Bone marrow (tissue), 2 donors: ENCODE results near the gene AUTS2.

ENCODE experiments used
- DNase-seq, 2 donors: peaks; one replicate each; lab custom pipeline; 2025; lab: John Stamatoyannopoulos, UW

The AUTS2 gene

DNA sequence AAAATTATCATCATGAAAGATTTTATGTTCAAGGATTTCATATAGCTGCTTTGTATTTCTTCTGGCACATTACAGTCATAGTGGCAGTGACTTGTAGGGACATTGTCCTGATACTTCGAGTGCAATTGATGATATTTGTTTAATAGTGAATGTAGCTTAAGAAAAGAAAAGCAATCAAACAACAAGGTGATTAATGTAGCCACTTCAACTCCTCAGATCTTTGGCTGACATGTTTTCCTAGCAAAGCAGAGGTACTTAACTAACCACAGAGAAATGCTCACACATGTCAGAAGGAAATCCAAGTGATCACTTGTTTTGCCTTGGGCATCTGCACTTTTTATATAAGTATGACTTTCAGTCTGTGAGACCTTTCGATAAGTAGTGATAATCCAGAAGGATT lies 470.3 kb downstream of the AUTS2 start:
- no peak for DNase-seq

DNA sequence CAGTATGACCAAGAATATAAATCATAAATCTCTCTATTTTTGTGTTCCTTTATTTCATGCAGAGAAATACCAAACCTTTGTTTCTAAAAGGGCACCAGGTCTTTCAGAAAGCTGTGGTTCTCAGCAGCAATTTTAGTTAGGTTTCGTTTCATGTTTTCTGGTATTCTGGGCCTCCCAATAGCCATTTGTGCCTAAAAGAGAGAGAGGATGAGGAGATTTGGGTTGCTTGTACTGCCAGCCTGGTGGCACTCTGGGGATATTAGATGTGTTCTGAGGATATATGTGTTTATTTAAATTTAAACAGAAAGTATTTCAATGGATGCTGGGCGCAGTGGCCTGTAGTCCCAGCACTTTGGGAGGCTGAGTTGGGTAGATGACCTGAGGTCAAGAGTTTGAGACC lies 471.7 kb downstream of the AUTS2 start:
- no peak for DNase-seq

DNA sequence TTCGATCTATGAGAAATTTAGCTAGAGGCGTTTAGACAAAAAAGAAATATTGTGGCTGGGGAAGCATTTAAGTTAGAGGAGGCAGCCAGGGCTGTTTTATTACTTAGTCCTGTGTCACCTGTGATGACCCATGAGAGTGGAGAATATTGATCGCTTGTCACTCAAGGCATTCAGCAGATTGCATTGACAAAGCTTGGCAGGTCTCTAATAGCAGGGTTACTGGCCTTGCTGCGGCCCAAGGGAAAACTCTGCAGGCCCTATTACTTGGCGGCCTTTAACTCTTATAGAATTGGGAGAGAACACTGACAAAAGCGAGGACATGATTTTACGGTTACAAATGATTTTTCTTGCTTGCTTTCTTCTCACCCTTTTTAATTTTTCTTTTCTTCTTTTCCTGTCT lies 473.5 kb downstream of the AUTS2 start:
- DNase-seq, result no peak

DNA sequence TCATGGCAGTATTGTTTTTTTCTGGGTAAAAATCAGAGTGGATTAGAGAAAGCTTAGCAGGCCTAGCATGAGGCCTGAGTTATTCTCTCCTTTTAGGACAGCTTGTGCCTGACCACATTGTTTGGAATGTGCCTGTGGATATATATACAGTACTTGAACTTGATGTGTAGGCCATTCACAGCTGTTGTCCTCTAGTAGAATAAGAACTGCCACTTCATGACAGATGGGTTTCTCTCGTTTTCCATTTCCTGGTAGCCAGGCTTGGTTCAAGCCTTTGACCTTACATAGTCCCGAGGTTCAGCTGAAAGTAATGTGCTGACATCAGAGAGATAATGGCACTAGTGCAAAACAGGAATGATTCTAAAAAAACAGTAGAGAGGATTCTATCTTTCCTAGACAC lies 473.9 kb downstream of the AUTS2 start:
- no peak for DNase-seq

DNA sequence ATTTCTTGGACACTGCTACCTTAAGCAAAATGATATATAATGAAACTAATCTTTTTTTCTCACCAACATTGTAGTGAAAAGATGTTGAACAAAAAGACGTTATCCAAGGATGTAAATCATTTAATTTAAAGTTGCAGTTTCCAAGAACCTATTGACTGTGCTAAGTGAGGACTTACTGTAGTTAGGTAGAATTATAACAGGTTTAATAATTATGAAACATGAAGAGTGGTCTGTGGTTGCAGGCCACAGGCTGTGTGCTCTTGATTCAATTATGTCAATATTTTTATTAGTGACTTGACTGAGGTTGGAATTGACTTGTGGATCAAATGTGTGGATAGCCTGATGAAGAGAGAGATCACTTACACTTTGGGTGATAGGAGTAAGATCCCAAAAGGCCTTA lies 478.1 kb downstream of the AUTS2 start:
- no peak for DNase-seq

DNA sequence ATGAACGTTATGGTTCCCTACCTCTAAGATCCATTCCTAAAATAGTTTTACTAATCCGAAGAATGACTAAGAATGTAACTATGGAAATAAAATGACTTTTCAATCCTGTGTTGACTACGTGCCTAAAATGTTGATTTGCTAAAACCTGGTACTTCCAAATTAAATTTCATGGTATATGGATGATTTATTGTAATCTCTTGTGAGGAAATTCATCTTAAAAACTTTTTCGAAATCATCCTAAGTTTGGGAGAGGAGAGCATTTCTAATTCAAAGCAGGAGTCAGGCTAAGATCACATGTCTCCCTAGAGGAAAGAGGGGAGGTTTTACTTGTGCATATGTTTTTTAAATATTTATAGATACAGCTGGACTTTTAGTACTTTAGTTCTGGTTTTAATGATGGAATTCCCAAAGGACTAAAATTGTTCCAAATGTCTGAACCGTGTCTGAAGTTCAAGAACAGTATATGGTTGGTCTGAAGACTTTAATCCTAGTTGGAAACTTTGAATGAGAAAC lies 483.9 kb downstream of the AUTS2 start:
- no peak for DNase-seq

DNA sequence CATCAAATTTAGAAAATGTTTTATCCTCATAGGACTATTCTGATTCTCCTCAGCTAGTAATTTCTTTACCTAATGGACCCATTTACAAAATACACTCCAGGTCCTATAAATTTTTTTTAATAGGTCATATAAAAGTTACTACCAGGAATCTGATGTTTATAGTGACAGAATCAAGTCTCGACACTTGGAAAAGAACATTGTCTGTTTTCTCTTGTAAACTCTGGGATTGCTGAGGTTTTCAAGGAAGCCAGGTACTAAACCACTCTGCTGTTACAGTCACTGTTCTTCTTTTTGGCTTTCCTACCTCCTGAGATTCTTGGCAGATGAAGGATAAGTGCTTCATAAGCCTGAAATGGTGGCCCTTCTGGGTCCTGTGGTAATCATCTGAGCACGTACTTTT lies 493.1 kb downstream of the AUTS2 start:
- DNase-seq, result no peak

DNA sequence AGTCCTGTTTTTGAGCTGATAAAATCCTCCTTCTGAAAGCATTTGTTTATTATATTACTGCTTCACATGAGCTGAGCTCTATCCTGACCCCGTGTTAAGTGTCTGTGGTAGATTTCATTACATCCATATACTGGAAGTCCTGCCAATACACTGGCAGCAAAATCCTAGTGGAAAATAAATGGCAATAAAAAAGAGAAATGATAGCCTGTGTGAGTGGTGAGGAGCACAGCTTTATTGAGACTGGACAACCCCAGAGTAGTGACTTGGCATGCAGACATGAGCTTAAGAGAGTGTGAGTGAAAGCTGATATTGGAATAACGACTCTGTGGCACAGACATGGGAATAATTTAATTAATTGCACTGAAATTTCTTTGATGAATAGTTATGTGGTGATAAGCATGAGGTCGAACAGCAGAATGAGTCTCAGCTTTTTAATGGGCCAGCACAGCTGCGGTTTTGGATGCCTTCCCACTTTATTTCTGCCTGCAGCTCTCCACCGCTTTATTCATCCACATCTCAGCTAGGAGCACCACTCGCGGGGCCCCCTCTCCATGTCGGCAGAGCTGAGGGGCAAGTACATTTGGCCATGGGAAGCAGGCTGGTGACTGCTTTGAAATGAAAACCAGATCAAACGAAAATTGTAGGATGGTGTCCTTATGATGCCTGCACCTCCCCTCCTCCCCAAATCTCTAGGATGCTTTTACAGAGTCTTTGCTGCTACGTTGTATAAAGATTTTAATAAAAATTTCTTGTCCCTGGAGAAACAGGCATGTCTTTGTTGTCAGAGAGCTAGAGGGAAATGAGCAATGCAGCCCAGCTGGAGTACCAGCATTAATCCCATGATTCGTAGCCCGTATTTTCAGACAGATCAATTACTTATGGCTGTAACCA lies 494.3 kb downstream of the AUTS2 start:
- DNase-seq, result no peak

DNA sequence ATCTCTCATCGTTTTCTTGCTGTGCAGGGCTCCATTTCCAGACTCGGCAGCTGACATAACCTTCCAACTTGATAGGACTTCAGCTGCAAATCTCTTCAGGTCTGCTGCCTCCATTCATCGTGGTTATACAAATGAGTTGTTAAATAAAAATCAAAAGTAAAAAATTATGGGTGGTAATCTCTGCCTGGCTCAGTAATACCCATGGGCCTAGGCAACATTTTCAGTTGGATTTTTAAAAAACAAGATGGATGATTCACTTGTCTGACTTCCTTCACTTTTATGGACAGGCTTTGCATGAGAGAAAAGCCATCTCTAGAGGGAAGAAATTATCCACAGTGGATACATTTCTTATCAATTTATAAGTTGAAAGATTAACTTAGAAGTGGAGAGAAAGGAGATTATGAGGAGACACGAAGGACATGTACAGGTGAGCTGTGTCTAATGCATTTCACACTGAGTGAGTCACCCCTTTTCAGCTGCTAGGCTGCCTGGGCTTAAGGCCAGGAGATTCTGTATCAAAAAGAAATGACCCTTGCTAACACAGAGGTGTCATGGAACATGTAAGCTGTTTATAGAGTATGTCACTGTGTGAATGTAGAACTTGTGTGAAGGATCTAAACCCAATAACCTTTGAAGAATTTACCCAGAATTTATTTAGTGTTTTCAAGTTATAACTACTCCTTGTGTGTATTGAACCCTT lies 495.1 kb downstream of the AUTS2 start:
- DNase-seq, result no peak

DNA sequence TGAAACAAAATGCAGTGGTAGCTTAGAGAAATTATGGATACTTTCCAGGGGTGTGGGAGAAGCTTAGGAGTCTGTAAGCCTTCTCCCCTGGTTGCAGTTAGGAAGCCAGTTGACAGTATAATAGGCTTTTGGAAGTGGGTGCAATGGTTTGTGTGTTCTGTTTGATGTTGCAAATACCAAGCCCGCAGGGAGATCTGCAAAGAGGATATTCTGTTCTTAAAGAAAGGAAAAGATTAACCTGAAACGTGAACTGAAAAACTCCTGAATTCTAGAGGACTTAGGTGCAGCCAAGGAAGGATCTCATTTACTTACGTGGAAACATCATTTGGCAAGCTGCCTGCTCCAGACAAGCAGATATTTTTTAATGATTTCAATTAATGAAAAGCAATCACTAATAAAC lies 496.6 kb downstream of the AUTS2 start:
- no peak for DNase-seq

DNA sequence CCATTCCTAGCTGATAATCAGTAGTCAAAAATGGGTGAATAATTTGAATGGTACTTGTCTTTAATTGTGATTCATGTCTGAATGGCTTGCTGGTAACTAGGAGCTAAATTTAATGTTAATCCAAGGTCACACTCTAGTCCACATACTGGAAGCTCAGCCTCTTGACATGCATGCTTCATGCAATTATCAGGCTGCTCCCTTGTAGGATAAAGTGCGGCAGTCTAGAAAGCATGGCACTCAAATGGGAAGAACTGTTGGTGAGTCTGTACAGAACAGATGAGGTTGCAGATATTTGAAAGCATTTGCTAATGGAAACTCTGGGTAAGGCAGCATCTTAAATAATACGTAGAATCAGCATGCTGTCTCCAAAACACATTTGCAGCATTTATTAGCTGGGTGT lies 499.4 kb downstream of the AUTS2 start:
- no peak for DNase-seq

DNA sequence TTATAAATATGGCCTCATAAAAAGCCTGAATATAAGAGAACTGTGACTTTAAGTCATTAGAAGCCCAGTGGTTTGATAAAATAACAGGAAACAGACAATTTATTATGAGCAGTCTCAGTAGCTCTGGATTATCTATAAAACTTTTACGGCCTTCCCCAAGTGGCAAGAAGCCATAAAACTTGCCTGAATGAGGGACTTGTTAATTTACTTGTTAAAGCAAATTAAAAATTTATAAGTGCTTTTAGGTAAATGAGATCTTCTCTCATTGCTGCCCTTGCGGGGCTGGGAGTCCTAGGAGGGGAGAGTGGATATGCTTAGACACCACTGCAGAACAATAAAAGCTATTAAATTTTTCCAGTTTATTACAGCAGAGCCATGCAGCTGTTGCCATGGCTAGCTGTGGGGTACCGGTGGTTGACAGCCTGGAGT lies 499.9 kb downstream of the AUTS2 start:
- no peak for DNase-seq

DNA sequence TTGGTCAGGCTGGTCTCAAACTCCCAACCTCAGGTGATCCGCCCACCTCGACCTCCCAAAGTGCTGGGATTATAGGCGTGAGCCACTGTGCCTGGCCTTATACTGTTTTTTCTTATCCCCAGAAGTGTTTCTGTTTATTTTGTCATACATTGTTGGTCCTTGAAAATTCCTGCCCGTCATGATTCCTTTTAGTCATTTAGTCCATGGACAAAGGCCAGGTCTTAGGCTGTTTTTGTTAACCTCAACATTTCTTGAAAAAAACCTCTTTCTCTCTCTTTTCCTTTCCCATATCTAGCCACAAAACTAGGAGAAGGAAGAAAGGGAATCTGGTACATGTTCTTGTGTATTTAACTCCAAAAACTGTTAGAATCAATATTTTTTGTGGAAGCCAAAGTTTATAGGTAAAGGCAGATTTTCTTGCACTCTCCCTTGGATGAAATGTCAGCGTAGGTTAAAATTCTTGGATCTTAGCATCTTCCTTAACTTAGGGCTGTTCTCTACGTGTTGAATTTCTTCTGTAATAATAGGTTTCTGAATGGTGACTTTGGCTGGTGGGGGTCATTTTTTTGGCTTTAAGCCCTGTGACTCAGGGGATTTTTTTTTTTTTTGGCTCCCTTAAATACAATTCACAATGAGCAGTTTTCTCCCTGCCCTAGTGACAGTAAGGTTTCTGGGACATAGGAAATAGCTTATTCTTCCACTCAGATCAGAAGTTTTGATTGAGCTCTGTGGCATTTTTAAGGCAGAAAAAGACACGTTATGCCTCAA lies 500.8 kb downstream of the AUTS2 start:
- DNase-seq, result no peak

DNA sequence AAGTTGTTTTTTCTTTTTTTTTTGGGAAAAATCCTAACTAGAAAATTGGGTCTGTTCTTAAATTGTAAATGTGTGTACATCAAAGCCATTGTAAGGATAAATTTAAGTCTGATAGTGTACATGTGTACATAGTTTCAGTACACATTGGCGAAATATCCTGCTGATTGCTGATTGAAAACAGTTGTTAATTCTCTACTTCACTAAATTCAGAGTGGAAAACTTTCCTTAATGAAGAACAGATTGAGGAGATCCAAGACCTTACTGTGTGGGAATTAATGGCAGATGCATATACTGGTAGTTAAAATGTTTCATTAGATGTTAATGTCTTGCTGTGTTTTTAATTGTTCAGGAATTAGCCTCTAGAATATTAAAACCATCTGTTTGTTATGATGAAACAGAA lies 506.0 kb downstream of the AUTS2 start:
- no peak for DNase-seq

DNA sequence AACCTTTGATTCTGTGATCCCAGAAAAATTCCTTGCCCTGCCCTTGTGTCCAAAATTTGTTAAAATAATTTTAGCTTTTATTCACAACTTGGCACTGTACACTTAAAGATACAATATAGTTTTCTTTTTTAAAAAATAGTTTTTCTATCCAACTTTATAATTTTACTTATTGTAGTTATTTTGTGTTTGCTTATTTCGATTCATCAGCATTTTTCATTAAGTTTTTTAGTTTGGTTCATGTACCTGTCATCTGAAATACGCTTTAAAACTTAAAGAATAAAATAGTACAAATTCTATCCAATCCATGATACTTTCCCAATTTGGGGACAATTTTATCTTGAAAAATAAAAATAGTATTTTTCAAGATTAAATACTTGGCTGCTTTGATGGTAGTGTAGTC lies 514.8 kb downstream of the AUTS2 start:
- DNase-seq, result no peak

DNA sequence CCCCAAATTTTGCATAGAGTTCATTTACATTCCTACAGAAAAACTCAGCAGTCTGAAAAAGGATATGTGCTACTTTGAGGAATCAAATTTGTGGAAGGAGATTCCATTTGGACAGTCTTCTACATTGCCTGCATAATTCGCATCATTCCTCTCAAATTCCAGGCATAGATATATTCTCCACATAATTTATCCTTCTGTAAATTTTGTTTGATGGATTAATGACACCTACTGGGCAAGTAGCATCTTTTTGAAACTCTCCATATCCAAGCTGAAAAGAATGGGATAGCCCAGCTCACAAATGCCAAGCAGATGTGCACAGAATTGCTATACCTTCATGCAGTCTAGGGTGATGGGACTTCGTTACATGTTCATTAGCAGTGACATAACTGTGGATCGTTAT lies 515.3 kb downstream of the AUTS2 start:
- DNase-seq, result no peak

DNA sequence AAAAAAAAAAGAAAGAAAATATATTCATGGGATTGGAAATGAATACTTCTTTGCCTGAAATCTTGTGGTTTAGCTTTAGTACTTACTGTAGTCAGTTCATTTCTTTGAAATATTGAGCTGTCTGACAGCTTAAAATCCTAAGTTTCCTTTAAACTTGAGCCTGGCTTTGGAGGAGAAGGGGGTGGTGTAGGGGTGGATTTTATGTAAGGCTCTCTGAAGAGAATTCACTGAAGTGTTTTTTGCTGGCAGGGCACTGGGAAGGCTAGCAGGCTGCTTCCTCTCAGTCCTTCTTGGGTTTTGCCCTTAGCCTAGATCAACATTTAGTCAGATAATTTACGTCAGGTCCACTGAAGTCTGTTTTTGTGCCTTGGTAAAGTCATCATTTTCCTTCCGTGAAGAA lies 516.5 kb downstream of the AUTS2 start:
- no peak for DNase-seq

DNA sequence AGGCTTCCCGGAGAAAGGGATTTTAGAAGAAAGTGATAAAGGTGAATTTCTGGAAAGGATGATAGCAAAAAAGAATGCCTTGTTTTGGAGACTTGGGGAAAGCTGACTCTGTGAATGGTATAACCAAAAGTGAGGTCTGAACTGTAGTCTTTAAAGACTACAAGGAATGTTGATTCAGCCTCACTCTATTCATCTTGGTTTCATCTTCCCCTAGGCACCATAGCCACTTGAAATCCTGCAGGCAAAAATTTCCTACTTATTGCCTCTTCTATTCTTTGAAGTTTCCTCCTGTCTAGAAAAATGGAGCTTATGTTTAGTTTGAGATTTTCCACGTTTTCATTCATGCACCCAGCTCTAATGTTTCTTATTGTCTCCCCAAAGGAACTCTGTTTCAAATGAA lies 518.0 kb downstream of the AUTS2 start:
- DNase-seq, result no peak

DNA sequence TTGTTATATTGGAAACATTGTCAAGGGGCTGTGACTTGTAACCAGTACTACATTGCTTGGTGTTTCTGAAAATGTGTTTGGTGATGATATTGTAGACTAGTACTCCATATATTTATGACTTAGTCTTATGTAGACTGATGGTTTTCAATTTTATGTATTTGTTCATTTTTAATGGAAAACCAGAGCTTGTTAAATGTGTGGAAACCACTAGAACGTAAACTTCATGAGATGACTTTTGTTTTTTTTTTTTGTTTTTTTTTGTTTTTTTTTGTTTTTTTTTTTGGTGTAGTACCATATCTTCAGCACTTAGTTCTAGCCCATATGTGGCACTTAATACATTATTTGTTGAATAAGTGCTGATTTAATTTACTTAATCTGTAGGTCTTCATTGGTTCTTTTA lies 518.6 kb downstream of the AUTS2 start:
- DNase-seq, result no peak

DNA sequence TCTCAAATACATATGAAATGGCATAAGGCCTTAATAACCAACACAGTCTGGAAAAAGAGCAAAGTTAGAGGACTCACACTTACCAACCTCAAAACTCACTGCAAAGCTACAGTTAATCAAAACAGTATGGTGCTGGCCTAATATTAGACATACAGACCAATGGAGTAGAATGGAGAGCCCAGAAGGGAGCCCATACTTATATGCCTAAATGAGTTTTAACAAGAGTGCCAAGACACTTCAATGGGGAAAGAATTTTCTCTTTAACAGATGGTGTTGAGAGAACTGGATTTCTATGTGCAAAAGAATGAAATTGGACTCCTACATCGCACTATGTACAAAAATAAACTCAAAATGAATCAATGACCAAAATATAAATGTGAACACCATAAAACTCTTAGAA lies 522.6 kb downstream of the AUTS2 start:
- no peak for DNase-seq

DNA sequence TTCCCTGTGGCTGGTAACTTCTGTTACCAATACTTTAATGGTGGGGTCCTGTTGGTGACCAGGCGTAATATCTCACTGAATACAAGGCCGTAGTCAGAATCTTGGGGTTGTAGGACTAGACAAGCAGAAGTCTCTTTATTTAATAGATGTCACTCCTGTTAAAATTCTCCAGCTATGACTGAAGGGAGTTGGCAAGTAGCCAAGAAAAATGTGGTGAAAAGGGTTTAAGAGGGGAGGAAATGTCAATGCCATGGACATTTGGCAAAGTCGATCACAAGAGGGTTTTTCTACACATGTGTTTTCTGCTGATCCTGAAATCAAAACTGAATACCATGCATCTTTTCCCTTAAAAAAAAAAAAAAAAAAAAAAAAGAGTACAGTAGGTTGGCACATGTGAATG lies 533.5 kb downstream of the AUTS2 start:
- no peak for DNase-seq

DNA sequence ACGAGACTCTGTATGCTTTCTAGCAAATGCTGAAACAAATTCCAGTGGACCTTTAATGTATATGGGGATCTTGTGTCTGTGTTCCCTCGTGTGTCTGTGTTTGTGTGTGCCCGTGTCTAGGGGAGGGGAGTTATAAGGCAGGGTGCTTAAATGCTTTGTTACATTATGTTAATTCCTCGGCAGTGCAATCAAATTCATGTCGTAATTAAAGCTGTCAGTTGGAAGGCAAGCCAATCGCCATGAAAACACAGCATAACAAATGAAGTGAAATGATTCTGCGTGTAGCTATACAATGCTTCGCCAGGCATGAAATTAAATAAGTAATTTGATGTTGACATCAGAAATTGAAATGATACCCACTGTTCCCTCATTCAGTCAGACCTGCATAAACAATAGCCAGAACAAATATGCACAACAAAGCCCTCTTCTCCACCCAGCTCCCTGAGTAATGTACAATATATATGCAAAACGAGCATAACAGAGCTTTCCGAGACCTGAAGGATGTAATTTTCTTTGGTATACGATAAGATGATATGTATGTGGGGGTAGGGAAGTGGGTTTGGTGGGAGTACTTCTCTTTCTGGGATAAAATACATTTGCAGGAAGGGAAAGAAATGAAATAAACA lies 534.1 kb downstream of the AUTS2 start:
- no peak for DNase-seq
